ENCODE results near the gene HTT-AS.

GRCh38 chr4:3036131-3036952, 38.0 kb downstream of the HTT-AS start:
- no peak for TF ChIP-seq GATA2 (IDR thresholded peaks at IDR 0.05; ENCODE audit: low read depth, low read length)
- TF ChIP-seq GATA3 (IDR thresholded peaks at IDR 0.05; ENCODE audit: low read depth, low read length): no peak

Measured in SH-SY5Y (cell line).